Activated CD8-positive, alpha-beta memory T cell treated with anti-CD3 and anti-CD28 coated beads, Interleukin-2, amount 50 U/mL, for 4 hours (primary cell): ENCODE measurements around the gene MAST1.
"Not testable (repeated sequence)": the region's sequence is repeated elsewhere in the genome, so short reads cannot be mapped to it uniquely, and the experiment has no call there.

Experiments used
- DNase-seq: peaks from one replicate; pipeline ENCODE4 v3.0.0-alpha.2; 2020

The MAST1 gene

GRCh38 chr19:12838182-12838885 is at the start of gene MAST1:
TSS of gene MAST1 (plus strand) at chr19:12838515. CDS start at chr19:12838573, 58 bp downstream.
- DNase-seq: peak; percentile 41

- no peak for DNase-seq
Measured at GRCh38 chr19:12788682-12789097, 49.6 kb upstream of the MAST1 start.

GRCh38 chr19:12789098-12789903 is 49.0 kb upstream of the MAST1 start:
- no peak for DNase-seq

GRCh38 chr19:12789904-12790619 is 48.3 kb upstream of the MAST1 start:
- DNase-seq: peak; percentile 85

GRCh38 chr19:12790628-12791344 is 47.5 kb upstream of the MAST1 start:
- no peak for DNase-seq

DNA sequence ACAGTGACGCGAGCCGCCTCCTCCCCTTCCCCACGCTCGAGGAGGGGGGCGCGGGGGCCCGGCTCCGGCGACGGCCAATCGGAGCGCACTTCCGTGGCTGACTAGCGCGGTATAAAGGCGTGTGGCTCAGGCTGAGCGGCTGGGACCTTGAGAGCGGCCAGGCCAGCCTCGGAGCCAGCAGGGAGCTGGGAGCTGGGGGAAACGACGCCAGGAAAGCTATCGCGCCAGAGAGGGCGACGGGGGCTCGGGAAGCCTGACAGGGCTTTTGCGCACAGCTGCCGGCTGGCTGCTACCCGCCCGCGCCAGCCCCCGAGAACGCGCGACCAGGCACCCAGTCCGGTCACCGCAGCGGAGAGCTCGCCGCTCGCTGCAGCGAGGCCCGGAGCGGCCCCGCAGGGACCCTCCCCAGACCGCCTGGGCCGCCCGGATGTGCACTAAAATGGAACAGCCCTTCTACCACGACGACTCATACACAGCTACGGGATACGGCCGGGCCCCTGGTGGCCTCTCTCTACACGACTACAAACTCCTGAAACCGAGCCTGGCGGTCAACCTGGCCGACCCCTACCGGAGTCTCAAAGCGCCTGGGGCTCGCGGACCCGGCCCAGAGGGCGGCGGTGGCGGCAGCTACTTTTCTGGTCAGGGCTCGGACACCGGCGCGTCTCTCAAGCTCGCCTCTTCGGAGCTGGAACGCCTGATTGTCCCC is 46.8 kb upstream of the MAST1 start, which contains the start of gene JUNB:
TSS of gene JUNB (plus strand) at position 142 of the 706 bp plus-strand sequence. CDS start at position 428, 286 bp downstream.
- DNase-seq: peak; percentile 97

- DNase-seq: peak; percentile 77
Measured at GRCh38 chr19:12792051-12792852, 46.1 kb upstream of the MAST1 start.

DNA sequence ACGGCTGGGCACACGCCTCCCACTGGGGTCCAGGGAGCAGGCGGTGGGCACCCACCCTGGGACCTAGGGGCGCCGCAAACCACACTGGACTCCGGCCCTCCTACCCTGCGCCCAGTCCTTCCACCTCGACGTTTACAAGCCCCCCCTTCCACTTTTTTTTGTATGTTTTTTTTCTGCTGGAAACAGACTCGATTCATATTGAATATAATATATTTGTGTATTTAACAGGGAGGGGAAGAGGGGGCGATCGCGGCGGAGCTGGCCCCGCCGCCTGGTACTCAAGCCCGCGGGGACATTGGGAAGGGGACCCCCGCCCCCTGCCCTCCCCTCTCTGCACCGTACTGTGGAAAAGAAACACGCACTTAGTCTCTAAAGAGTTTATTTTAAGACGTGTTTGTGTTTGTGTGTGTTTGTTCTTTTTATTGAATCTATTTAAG is 45.4 kb upstream of the MAST1 start:
- no peak for DNase-seq

GRCh38 chr19:12793290-12794195 is 44.8 kb upstream of the MAST1 start:
- DNase-seq: peak; percentile 94

GRCh38 chr19:12794196-12794941 is 43.9 kb upstream of the MAST1 start:
- no peak for DNase-seq

DNA sequence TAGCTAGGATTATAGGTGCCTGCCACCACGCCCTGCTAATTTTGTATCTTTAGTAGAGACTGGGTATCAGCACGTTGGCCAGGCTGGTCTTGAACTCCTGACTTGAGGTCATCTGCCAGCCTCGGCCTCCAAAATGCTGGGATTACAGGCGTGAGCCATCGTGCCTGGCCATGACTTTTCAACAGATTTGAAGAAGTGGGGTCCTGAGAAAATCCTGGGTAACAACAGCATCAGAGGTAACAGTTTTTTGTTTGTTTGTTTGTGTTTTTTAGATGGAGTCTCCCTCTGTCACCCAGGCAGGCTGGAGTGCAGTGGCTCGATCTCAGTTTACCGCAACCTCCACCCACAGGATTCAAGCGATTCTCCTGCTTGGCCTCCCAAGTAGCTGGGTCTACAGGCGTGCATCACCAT is 43.3 kb upstream of the MAST1 start:
- no peak for DNase-seq

DNA sequence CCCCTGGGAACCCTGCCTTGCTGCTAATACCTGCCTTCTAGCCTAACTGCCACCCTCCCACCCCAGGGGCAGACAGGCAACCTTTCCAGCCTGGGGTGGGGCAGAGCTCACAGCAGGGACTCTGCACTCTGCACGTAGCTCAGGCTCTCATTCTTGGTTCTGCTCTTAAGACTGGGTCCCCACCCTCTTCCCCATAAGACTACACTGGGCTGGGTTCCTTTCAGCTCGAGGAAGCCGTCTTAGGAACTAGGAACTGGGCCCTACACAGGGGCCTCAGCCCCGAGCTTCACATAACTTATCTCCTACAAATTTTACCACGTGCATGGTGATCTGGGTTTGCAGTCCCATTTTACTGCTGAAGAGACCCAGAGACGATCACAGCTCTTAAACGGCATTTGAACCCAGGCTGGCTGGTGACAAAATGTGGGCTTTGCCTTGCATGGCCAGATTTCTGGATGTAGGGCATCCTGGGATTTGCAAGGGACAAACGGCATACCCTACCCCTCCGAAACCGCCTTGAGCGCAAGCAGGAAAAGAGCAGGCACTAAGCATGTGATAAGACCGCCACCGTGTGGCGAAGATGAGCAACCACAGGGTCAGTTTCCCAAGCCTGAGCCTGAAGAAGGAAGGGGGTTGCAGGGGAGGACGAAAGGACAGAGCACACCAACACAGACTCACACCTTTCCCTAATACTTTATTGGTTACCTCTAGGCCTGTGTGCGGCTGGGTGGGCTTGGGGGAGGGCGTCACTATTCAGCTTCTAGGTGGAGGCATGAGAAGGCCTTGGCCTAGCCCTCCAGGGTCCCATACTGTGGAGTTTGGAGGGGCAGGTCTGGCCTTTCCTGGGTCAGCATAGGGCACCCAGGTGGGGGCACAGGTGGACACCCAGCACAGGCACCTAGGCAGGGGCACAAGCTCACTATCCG is 41.9 kb upstream of the MAST1 start:
- DNase-seq: peak; percentile 78

DNA sequence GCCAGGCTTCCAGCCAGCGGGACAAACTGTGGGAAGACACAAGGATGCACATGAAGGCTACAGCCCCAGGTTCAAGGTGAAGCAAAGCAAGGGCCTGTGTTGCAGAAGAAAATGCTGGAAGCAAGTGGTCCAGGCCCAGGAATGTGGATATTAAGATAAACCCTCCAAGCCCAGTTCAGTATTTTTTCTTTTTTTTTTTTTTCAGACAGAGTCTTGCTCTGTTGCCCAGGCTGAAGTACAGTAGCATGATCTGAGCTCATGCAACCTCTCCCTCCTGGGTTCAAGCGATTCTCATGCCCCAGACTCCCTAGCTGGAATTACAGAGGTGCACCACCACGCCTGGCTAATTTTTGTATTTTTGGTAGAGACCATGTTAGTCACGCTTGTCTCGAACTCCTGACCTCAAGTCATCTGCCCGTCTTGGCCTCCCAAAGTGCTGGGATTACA is 41.2 kb upstream of the MAST1 start:
- no peak for DNase-seq

DNA sequence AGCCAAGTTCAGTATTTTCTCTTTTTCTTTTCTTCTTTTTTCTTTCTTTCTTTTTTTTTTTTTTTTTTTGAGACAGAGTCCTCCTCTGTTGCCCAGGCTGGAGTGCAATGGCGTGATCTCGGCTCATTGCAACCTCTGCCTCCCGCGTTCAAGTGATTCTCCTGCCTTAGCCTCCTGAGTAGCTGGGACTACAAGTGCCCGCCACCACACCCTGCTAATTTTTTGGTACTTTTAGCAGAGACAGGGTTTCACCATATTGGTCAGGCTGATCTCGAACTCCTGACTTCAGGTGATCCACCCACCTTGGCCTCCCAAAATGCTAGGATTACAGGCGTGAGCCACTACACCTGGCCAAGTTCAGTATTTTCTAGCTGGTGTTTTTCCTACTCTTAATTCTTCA is 40.7 kb upstream of the MAST1 start:
- DNase-seq: not testable (repeated sequence)

DNA sequence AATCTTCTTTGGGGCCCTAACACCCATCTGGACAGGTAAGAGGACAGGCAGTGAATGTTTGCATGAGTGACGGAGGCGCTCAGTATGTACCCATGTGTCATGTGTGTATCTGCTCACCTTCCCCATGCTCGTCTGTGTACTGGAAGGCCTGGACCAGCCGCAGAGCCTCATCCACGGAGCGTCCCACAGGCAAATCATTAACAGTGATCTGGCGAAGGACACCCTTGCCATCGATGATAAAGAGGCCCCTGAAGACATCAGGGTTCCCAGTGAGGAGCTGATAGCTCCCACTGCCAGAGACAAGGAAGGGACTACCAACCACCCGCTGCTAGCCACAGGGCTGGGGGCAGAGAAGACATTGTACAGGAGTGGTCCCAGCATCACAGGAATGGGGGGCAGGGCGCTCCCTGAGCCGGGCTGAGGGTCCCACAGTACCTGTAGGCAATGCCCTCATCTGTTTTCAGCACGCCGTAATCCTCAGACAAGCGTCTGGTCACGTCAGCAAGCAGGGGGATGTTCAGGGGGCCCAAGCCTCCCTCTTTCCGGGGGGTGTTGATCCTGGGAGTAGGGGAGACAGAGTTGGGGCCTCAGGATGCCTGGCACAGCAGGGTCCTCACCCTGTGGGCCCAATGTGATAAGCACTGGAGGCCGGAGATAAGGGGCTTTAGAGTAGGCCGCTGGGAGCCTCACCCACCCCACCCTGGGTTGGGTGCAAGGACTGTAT is 38.4 kb upstream of the MAST1 start:
- no peak for DNase-seq

GRCh38 chr19:12800466-12800770 is 37.9 kb upstream of the MAST1 start:
- DNase-seq: no peak

GRCh38 chr19:12800923-12801465 is 37.3 kb upstream of the MAST1 start:
- DNase-seq: no peak
